Uterus (tissue), 4 donors: ENCODE measurements around the gene XBP1. TPM values are rescaled to one million over a fixed set of nuclear protein-coding genes. Genes with fewer than 3 reads are reported as not detected.

Source experiments
- DNase-seq, 2 donors: peaks; one replicate each; pipeline ENCODE4 v3.0.0-alpha.2; 2019 to 2020
- H3K27ac ChIP-seq, 2 donors: fragments of 200-600 bp; sonication (generic); 1 replicate in 1 of 2; 2 replicates in 1 of 2; pipeline ENCODE4 v1.5.1; 2016 to 2018
- H3K27me3 ChIP-seq, 2 donors: fragments of 200-600 bp; sonication (generic); one replicate each; pipeline ENCODE4 v1.5.1; 2018 to 2019; ENCODE audit warnings: control low read depth in 1 of 2
- H3K36me3 ChIP-seq, 2 donors: fragments of 200-600 bp; sonication (generic); one replicate each; pipeline ENCODE4 v1.5.1; 2019; ENCODE audit warnings: control low read depth in 1 of 2
- H3K4me1 ChIP-seq, 2 donors: fragments of 200-600 bp; sonication (generic); one replicate each; pipeline ENCODE4 v1.5.1; 2018 to 2019; ENCODE audit warnings: control low read depth in 1 of 2
- H3K4me3 ChIP-seq, 2 donors: fragments of 200-600 bp; sonication (generic); 1 replicate in 1 of 2; 2 replicates in 1 of 2; pipeline ENCODE4 v1.5.1; 2018 to 2019; ENCODE audit warnings: mild to moderate bottlenecking in 1 of 2
- H3K9me3 ChIP-seq, 2 donors: fragments of 200-600 bp; sonication (generic); one replicate each; pipeline ENCODE4 v1.5.1; 2019; ENCODE audit warnings: control low read depth in 1 of 2
- CTCF ChIP-seq, 4 experiments: fragments of 200-600 bp in 2 of 4; fragments of 450-650 bp in 2 of 4; sonication (generic) in 2 of 4; IDR thresholded peaks; one replicate each; pipeline ENCODE4 v1.5.1; 2016 to 2019; ENCODE audit warnings: antibody characterized with exemption in 4 of 4, mild to moderate bottlenecking in 2 of 4, moderate library complexity in 1 of 4
- POLR2A ChIP-seq, 2 donors: fragments of 450-650 bp; IDR thresholded peaks; one replicate each; pipeline ENCODE4 v1.6.1; 2016; ENCODE audit warnings: antibody characterized with exemption in 2 of 2, mild to moderate bottlenecking in 1 of 2, moderate library complexity in 1 of 2
- intact Hi-C: fragments of 100-400 bp; cut with DNase I; formaldehyde crosslinking; loops from one replicate; pipeline ENCODE4 v1.15.1; 2023; ENCODE audit warnings: low total_unique reads
- total RNA-seq, 4 donors: library from RNA; depleted of rRNA in 3 of 4; stranded (reverse); fragments of >200 nt in 3 of 4; gene quantifications; one replicate each; pipeline versions ENCODE4 v1.1.0 to v1.2.4, GENCODE V29; 2014 to 2023
- donor health status: DM: yes; HTN: yes; CAD: no.

The XBP1 gene
- total RNA-seq, 4 donors from 2014 or later = 64.0 to 231 (median 163) TPM

GRCh38 chr22:28801845-28802594 lies 1.7 kb upstream of the XBP1 start:
- Histone ChIP-seq H3K4me1 (peaks cover 0 to 4% of the 10 kb centered on the region in 2 donors), H3K4me3 (peak overlapping the region in 1 of 2 donors; percentile 92), H3K9me3 (no peaks in the 10 kb centered on the region), H3K27me3 (no peaks in the 10 kb centered on the region), H3K27ac (peak overlapping the region; percentile 100), H3K36me3 (no peaks in the 10 kb centered on the region)
- DNase-seq = peak in 1 of 2 donors; percentile 39
- no peak for TF ChIP-seq CTCF (IDR thresholded peaks at IDR 0.05)
- TF ChIP-seq POLR2A (IDR thresholded peaks at IDR 0.05) = no peak
- intact Hi-C loops = no loop called here

- DNase-seq = peak; percentile 66 to 70
- H3K36me3 ChIP-seq = no peaks in the 10 kb centered on the region
- intact Hi-C loops = no loop called here
- TF ChIP-seq CTCF (IDR thresholded peaks at IDR 0.05) (no peak), POLR2A (IDR thresholded peaks at IDR 0.05) (no peak)
- peak overlapping the region; percentile 100 for H3K27ac ChIP-seq
- H3K27me3 ChIP-seq = no peaks in the 10 kb centered on the region
- peak overlapping the region; percentile 90 to 92 for H3K4me3 ChIP-seq
- H3K9me3 ChIP-seq = no peaks in the 10 kb centered on the region
- H3K4me1 ChIP-seq = peaks cover 4 to 10% of the 10 kb centered on the region in 2 donors
Measured at GRCh38 chr22:28799606-28800307, 612 bp downstream of the XBP1 start.

- H3K27me3 ChIP-seq = no peaks in the 10 kb centered on the region
- intact Hi-C loops = no loop called here
- H3K27ac ChIP-seq = peak overlapping the region; percentile 100
- H3K36me3 ChIP-seq = no peaks in the 10 kb centered on the region
- no peaks in the 10 kb centered on the region for H3K9me3 ChIP-seq
- TF ChIP-seq CTCF (IDR thresholded peaks at IDR 0.05) (no peak), POLR2A (IDR thresholded peaks at IDR 0.05) (peak; percentile 47 to 67)
- H3K4me3 ChIP-seq = peak overlapping the region; percentile 90 to 92
- H3K4me1 ChIP-seq = peaks cover 4 to 10% of the 10 kb centered on the region in 2 donors
- peak; percentile 66 to 85 for DNase-seq
Measured at GRCh38 chr22:28798810-28799605, 1.4 kb downstream of the XBP1 start.

GRCh38 chr22:28795932-28796856 lies 4.2 kb downstream of the XBP1 start:
- Histone ChIP-seq H3K27ac (no peak overlapping the region), H3K9me3 (no peaks in the 10 kb centered on the region), H3K27me3 (no peaks in the 10 kb centered on the region), H3K36me3 (no peaks in the 10 kb centered on the region), H3K4me1 (peaks cover 4 to 10% of the 10 kb centered on the region in 2 donors), H3K4me3 (no peak overlapping the region)
- no peak for DNase-seq
- no peak for TF ChIP-seq POLR2A (IDR thresholded peaks at IDR 0.05)
- TF ChIP-seq CTCF (IDR thresholded peaks at IDR 0.05) = no peak
- intact Hi-C loops = no loop called here
